H1 (cell line): ENCODE measurements around the gene KLHL30. TPM values are rescaled to one million over a fixed set of nuclear protein-coding genes. Genes with fewer than 3 reads are reported as not detected.

Experiments
- CTCF ChIA-PET: fragments of 300-600 bp; sonication (Branson Sonifier 250); formaldehyde crosslinking; loops from one replicate; lab custom pipeline; 2021; ENCODE audit not compliant: partially characterized antibody; lab: Charles Lee
- POLR2A ChIA-PET: fragments of 300-600 bp; sonication (Branson Sonifier 250); formaldehyde crosslinking; loops from one replicate; lab custom pipeline; 2021; ENCODE audit warnings: inconsistent platforms; ENCODE audit not compliant: partially characterized antibody; lab: Charles Lee
- DNase-seq, 2 experiments: peaks; one replicate each; pipeline versions ENCODE4 v3.0.0 to v3.0.0-alpha.2; 2010 to 2022; ENCODE audit warnings: low spot score in 2 of 2, low read depth in 1 of 2, mixed read lengths in 1 of 2
- FAIRE-seq: peaks from 2 replicates; lab custom pipeline; 2011; peaks lifted over from hg19 to GRCh38; lab: Jason Lieb, UNC
- H2AFZ ChIP-seq: 2 replicates; pipeline ENCODE4 v1.8.1; 2012; ENCODE audit warnings: low read length, inconsistent platforms
- H2AK5ac ChIP-seq: 2 replicates; pipeline ENCODE4 v1.6.1; 2013; ENCODE audit warnings: low read depth, low read length
- H2BK120ac ChIP-seq: replicated peaks from 2 replicates; pipeline ENCODE3; 2013; ENCODE audit warnings: low read depth, low read length, inconsistent platforms
- H2BK12ac ChIP-seq: 2 replicates; pipeline ENCODE4 v1.6.1; 2013; ENCODE audit warnings: low read depth, low read length
- H2BK15ac ChIP-seq: 2 replicates; pipeline ENCODE4 v1.6.1; 2013; ENCODE audit warnings: low read length
- H2BK20ac ChIP-seq: 2 replicates; pipeline ENCODE4 v1.6.1; 2013; ENCODE audit warnings: low read length
- H2BK5ac ChIP-seq: 2 replicates; pipeline ENCODE4 v1.6.1; 2013; ENCODE audit warnings: low read depth, low read length
- H3K14ac ChIP-seq: 2 replicates; pipeline ENCODE4 v1.6.1; 2013; ENCODE audit warnings: inconsistent platforms; ENCODE audit not compliant: insufficient read length
- H3K18ac ChIP-seq: 2 replicates; pipeline ENCODE4 v1.6.1; 2013; ENCODE audit warnings: low read length; ENCODE audit errors: extremely low read depth
- H3K23ac ChIP-seq: 2 replicates; pipeline ENCODE4 v1.6.1; 2013; ENCODE audit warnings: inconsistent platforms; ENCODE audit not compliant: insufficient read length
- H3K23me2 ChIP-seq: 2 replicates; pipeline ENCODE4 v1.6.1; 2013; ENCODE audit warnings: low read depth, low read length
- H3K27ac ChIP-seq: 2 replicates; pipeline ENCODE4 v1.6.1; 2011; ENCODE audit warnings: low read depth, low read length, inconsistent platforms
- H3K27me3 ChIP-seq, 4 experiments: replicated peaks in 1 of 4; 1 replicate in 1 of 4; 2 replicates in 3 of 4; pipeline versions ENCODE4 v1.6.1 to v1.8.1; 2011 to 2013; ENCODE audit warnings: low read length in 3 of 4, mild to moderate bottlenecking in 3 of 4, inconsistent platforms in 2 of 4, mixed read lengths in 2 of 4, moderate library complexity in 1 of 4; ENCODE audit not compliant: control insufficient read depth in 3 of 4, insufficient read depth in 3 of 4; ENCODE audit errors: extremely low read depth in 1 of 4
- H3K36me3 ChIP-seq, 4 experiments: 2 replicates each; pipeline versions ENCODE4 v1.6.1 to v1.8.1; 2011 to 2013; ENCODE audit warnings: mild to moderate bottlenecking in 4 of 4, low read length in 3 of 4, moderate library complexity in 2 of 4, control low read depth in 1 of 4, inconsistent platforms in 1 of 4; ENCODE audit not compliant: insufficient read depth in 4 of 4, control insufficient read depth in 2 of 4
- H3K4ac ChIP-seq: replicated peaks from 2 replicates; pipeline ENCODE3; 2013; ENCODE audit warnings: low read length, low read depth, mixed read lengths, inconsistent platforms; ENCODE audit not compliant: insufficient read length
- H3K4me1 ChIP-seq, 4 experiments: replicated peaks in 1 of 4; 1 replicate in 1 of 4; 2 replicates in 3 of 4; pipeline versions ENCODE4 v1.6.1 to v1.8.1; 2011 to 2013; ENCODE audit warnings: low read length in 3 of 4, inconsistent platforms in 2 of 4, mixed read lengths in 1 of 4; ENCODE audit not compliant: insufficient read depth in 4 of 4, control insufficient read depth in 3 of 4
- H3K4me2 ChIP-seq, 2 experiments: 2 replicates each; pipeline versions ENCODE4 v1.6.1 to v1.8.1; 2011 to 2013; ENCODE audit warnings: low read depth in 2 of 2, low read length in 2 of 2, control low read depth in 1 of 2, inconsistent platforms in 1 of 2, mild to moderate bottlenecking in 1 of 2; ENCODE audit not compliant: insufficient read depth in 1 of 2
- H3K4me3 ChIP-seq, 4 experiments: fragments of 200-600, 300-600 bp in 1 of 4; sonication (generic), shearing (Covaris generic), sonication (Bioruptor Twin) in 1 of 4; 2 replicates each; pipeline versions ENCODE4 v1.5.1 to v1.8.1; 2011 to 2016; ENCODE audit warnings: low read length in 4 of 4, low read depth in 3 of 4, control low read depth in 2 of 4, inconsistent platforms in 2 of 4, mild to moderate bottlenecking in 2 of 4, mixed read lengths in 1 of 4, moderate library complexity in 1 of 4; ENCODE audit not compliant: insufficient read depth in 2 of 4; ENCODE audit errors: extremely low read depth in 1 of 4
- H3K56ac ChIP-seq: replicated peaks from 2 replicates; pipeline ENCODE3; 2013; ENCODE audit warnings: low read depth, mild to moderate bottlenecking, mixed read lengths, low read length, inconsistent platforms; ENCODE audit not compliant: insufficient read length
- H3K79me1 ChIP-seq: 2 replicates; pipeline ENCODE4 v1.6.1; 2013; ENCODE audit warnings: low read depth, low read length, control low read depth
- H3K79me2 ChIP-seq, 2 experiments: 2 replicates each; pipeline versions ENCODE4 v1.6.1 to v1.8.1; 2012 to 2013; ENCODE audit warnings: low read length in 2 of 2, mild to moderate bottlenecking in 2 of 2, inconsistent platforms in 1 of 2; ENCODE audit not compliant: insufficient read depth in 2 of 2, control insufficient read depth in 1 of 2
- H3K9ac ChIP-seq, 4 experiments: replicated peaks in 1 of 4; 1 replicate in 1 of 4; 2 replicates in 3 of 4; pipeline versions ENCODE4 v1.6.1 to v1.8.1; 2011 to 2013; ENCODE audit warnings: low read depth in 3 of 4, low read length in 3 of 4, control low read depth in 2 of 4, mild to moderate bottlenecking in 2 of 4, moderate library complexity in 2 of 4, inconsistent platforms in 1 of 4; ENCODE audit errors: extremely low read depth in 1 of 4
- H3K9me3 ChIP-seq, 2 experiments: 2 replicates each; pipeline versions ENCODE4 v1.6.1 to v1.8.1; 2012 to 2013; ENCODE audit warnings: mild to moderate bottlenecking in 2 of 2, moderate library complexity in 2 of 2, control low read depth in 1 of 2, inconsistent platforms in 1 of 2, low read depth in 1 of 2, low read length in 1 of 2, mixed read lengths in 1 of 2; ENCODE audit not compliant: insufficient read depth in 2 of 2
- H4K20me1 ChIP-seq, 2 experiments: replicated peaks in 1 of 2; 2 replicates each; pipeline versions ENCODE3 to v1.8.1; 2011 to 2013; ENCODE audit warnings: inconsistent platforms in 2 of 2, low read length in 2 of 2, mild to moderate bottlenecking in 1 of 2; ENCODE audit not compliant: insufficient read depth in 2 of 2, control insufficient read depth in 1 of 2
- H4K5ac ChIP-seq: 2 replicates; pipeline ENCODE4 v1.6.1; 2013; ENCODE audit warnings: low read length, low read depth, mixed read lengths, inconsistent platforms; ENCODE audit not compliant: insufficient read length
- H4K8ac ChIP-seq: 2 replicates; pipeline ENCODE4 v1.8.0; 2013; ENCODE audit warnings: mild to moderate bottlenecking, moderate library complexity, low read length, inconsistent platforms; ENCODE audit not compliant: insufficient read depth; ENCODE audit errors: extremely low read depth
- H4K91ac ChIP-seq: replicated peaks from 2 replicates; pipeline ENCODE3; 2013; ENCODE audit warnings: low read length, mixed read lengths, inconsistent platforms; ENCODE audit not compliant: insufficient read length
- CBX8 ChIP-seq: fragments of 300-800, 300-1000 bp; sonication (generic); IDR thresholded peaks from 2 replicates; pipeline ENCODE4 v1.7.1; 2016; ENCODE audit warnings: low read depth, low read length, borderline replicate concordance
- CHD1 ChIP-seq: IDR thresholded peaks from 2 replicates; pipeline ENCODE4 v1.6.1; 2012; ENCODE audit warnings: low read depth, low read length, improper control_type of control experiment
- GABPA ChIP-seq: IDR thresholded peaks from 2 replicates; pipeline ENCODE4 v1.6.1; 2011; ENCODE audit warnings: mild to moderate bottlenecking, low read length, moderate library complexity, borderline replicate concordance; ENCODE audit not compliant: insufficient read depth
- HDAC2 ChIP-seq, 2 experiments: fragments of 300-600 bp in 1 of 2; sonication (generic) in 1 of 2; IDR thresholded peaks; 2 replicates each; pipeline ENCODE4 v1.6.1; 2011 to 2012; ENCODE audit warnings: low read depth in 2 of 2, low read length in 2 of 2, mild to moderate bottlenecking in 2 of 2, moderate library complexity in 2 of 2, borderline replicate concordance in 1 of 2, inconsistent platforms in 1 of 2
- JUND ChIP-seq: IDR thresholded peaks from 2 replicates; pipeline ENCODE4 v1.6.1; 2011; ENCODE audit warnings: mild to moderate bottlenecking, improper control_type of control experiment, low read length
- POU5F1 ChIP-seq: IDR thresholded peaks from 2 replicates; pipeline ENCODE4 v1.6.1; 2011; ENCODE audit warnings: low read depth, mild to moderate bottlenecking, low read length, moderate library complexity
- TCF12 ChIP-seq: IDR thresholded peaks from 2 replicates; pipeline ENCODE4 v1.6.1; 2011; ENCODE audit warnings: low read depth, mild to moderate bottlenecking, low read length
- WGBS, 2 experiments: shearing (Covaris generic) in 1 of 2; methylation state at CpG; one replicate each; pipeline versions ENCODE4 v1.1.6 to v1.1.7; 2013 to 2015; ENCODE audit warnings: low lambda C conversion rate in 2 of 2, mixed read lengths in 2 of 2, inconsistent platforms in 1 of 2, low coverage in 1 of 2, missing lambda C conversion rate in 1 of 2; ENCODE audit not compliant: insufficient replicate concordance in 2 of 2, insufficient coverage in 1 of 2, insufficient read length in 1 of 2; ENCODE audit errors: extremely low coverage in 1 of 2, missing lambda C conversion rate in 1 of 2; 5-methylcytosine and 5-hydroxymethylcytosine counted together
- polyA plus RNA-seq, 7 experiments: library from polyadenylated mRNA; depleted of rRNA in 3 of 7; stranded (reverse) in 5 of 7; unstranded in 2 of 7; fragments of >200 nt in 5 of 7; fragments of 200-250 nt in 2 of 7; gene quantifications; 1 replicate in 5 of 7; 2 replicates in 1 of 7; 4 replicates in 1 of 7; pipeline versions ENCODE4 v1.2.1 to v1.2.3, GENCODE V29; 2011 to 2013; ENCODE audit warnings: missing spikeins in 2 of 7, mixed read lengths in 2 of 7
- total RNA-seq: library from RNA; stranded (reverse); fragmentation: NEBNext Ultra II Directional; extraction: Animal tissue kit (Norgen Biotek cat#: 25700); gene quantifications from 2 replicates; pipeline ENCODE4 v1.2.1, GENCODE V29; 2021
- TF ChIP-seq, protein P1 (sequence below): IDR thresholded peaks from 2 replicates; pipeline ENCODE4 v1.6.1; 2012; ENCODE audit warnings: inconsistent platforms
- TF ChIP-seq, protein P2 (sequence below): IDR thresholded peaks from 2 replicates; pipeline ENCODE4 v1.6.1; 2012; ENCODE audit warnings: low read length, inconsistent platforms

KLHL30 gene
- total and polyA plus RNA-seq, 2 of the 8 experiments (the other 6 are each of a cell fraction or from before 2014, with no cell fraction given): not detected

- Histone ChIP-seq H3K9me3 (no peaks in the 10 kb centered on the region), H3K4ac (no peak overlapping the region), H3K18ac (no peak overlapping the region), H3K79me2 (no peaks in the 10 kb centered on the region), H4K8ac (no peak overlapping the region), H2AK5ac (no peak overlapping the region), H3K79me1 (no peaks in the 10 kb centered on the region), H3K14ac (no peak overlapping the region), H3K23me2 (no peaks in the 10 kb centered on the region), H4K20me1 (no peaks in the 10 kb centered on the region), H3K27ac (no peak overlapping the region), H3K36me3 (no peaks in the 10 kb centered on the region; a peak in 1 of 8 replicates), H4K5ac (no peak overlapping the region), H2BK5ac (no peak overlapping the region), H3K56ac (no peak overlapping the region), H3K9ac (no peak overlapping the region), H2BK120ac (no peak overlapping the region), H3K4me3 (no peak overlapping the region), H2BK20ac (no peak overlapping the region), H4K91ac (no peak overlapping the region), H3K4me1 (no peaks in the 10 kb centered on the region), H2BK15ac (no peak overlapping the region), H2AFZ (no peak overlapping the region), H2BK12ac (no peak overlapping the region), H3K23ac (no peak overlapping the region), H3K4me2 (no peak overlapping the region), H3K27me3 (no peaks in the 10 kb centered on the region)
- WGBS, 2 experiments: 97% methylated on average over 5 of the region's 5 CpGs; no CpG with 5 or more reads in 1 of the 2 experiments
- no peak for FAIRE-seq
- POLR2A ChIA-PET: no interaction called here
- DNase-seq: no peak
- CTCF ChIA-PET: interaction anchor here (7.1 kb wide), 1 partner anchor 9 kb away, joined by 72 read pairs; no protein-coding TSS in a partner anchor
- no peak for TF ChIP-seq POU5F1
- TF ChIP-seq HDAC2 (IDR thresholded peaks at IDR 0.05; ENCODE audit: borderline replicate concordance in 1 of 2, low read depth in 2 of 2, low read length in 2 of 2): no peak
- TF ChIP-seq CBX8: no peak
- TF ChIP-seq, protein P1, sequence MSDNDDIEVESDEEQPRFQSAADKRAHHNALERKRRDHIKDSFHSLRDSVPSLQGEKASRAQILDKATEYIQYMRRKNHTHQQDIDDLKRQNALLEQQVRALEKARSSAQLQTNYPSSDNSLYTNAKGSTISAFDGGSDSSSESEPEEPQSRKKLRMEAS: no peak
- TF ChIP-seq CHD1: no peak
- TF ChIP-seq, protein P2, sequence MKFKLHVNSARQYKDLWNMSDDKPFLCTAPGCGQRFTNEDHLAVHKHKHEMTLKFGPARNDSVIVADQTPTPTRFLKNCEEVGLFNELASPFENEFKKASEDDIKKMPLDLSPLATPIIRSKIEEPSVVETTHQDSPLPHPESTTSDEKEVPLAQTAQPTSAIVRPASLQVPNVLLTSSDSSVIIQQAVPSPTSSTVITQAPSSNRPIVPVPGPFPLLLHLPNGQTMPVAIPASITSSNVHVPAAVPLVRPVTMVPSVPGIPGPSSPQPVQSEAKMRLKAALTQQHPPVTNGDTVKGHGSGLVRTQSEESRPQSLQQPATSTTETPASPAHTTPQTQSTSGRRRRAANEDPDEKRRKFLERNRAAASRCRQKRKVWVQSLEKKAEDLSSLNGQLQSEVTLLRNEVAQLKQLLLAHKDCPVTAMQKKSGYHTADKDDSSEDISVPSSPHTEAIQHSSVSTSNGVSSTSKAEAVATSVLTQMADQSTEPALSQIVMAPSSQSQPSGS: no peak
- no peak for TF ChIP-seq JUND
- TF ChIP-seq TCF12: no peak
- no peak for TF ChIP-seq GABPA
These were observed 5.8 kb downstream of the KLHL30 start for GRCh38 chr2:238144262-238144661.
